Skin of body (tissue), 2 donors: ENCODE measurements around the gene C1orf56. TPM values are rescaled to one million over a fixed set of nuclear protein-coding genes. Genes with fewer than 3 reads are reported as not detected.

Experiments used
- DNase-seq: peaks from one replicate; lab custom pipeline; 2025; lab: John Stamatoyannopoulos, UW
- total RNA-seq: library from RNA; depleted of rRNA; stranded (reverse); fragments of >200 nt; gene quantifications from one replicate; pipeline ENCODE4 v1.2.3, GENCODE V29; 2014

Gene C1orf56, protein sequence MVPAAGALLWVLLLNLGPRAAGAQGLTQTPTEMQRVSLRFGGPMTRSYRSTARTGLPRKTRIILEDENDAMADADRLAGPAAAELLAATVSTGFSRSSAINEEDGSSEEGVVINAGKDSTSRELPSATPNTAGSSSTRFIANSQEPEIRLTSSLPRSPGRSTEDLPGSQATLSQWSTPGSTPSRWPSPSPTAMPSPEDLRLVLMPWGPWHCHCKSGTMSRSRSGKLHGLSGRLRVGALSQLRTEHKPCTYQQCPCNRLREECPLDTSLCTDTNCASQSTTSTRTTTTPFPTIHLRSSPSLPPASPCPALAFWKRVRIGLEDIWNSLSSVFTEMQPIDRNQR
- total RNA-seq: 1.8 TPM

DNA sequence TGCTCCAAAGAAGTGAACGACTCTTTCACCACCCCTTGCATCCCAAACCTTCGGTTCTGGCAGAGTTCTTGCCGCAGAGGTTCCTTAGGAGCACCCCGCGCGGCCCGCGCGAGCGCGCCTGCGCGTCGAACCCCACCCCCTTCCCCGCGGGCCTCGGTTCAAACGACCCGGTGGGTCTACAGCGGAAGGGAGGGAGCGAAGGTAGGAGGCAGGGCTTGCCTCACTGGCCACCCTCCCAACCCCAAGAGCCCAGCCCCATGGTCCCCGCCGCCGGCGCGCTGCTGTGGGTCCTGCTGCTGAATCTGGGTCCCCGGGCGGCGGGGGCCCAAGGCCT is at the start of gene C1orf56:
Gene C1orf56 (plus strand): TSS at position 161 of the 334 bp plus-strand sequence. CDS start 97 bp downstream, at position 258.
- DNase-seq: peak; percentile 35

DNA sequence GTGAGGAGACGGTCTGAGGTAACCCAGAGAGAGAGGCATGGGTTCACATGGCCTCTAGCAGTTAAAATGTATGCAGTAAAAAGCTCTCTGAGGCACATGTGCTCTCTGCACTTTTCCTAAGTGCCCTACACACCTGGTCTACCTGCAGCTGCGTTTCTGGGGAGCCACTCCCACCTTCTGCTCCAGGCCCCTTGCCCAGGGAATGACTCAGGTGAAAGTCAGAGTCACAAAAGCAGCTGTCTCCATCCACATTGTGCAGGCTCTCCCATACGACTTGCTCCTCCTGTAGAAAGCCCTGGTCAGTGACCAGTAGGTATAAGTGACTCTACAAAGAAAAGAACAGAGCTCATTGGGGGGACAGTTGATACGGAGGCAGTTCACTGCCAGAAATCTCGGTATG is 49.6 kb upstream of the C1orf56 start:
- no peak for DNase-seq

DNA sequence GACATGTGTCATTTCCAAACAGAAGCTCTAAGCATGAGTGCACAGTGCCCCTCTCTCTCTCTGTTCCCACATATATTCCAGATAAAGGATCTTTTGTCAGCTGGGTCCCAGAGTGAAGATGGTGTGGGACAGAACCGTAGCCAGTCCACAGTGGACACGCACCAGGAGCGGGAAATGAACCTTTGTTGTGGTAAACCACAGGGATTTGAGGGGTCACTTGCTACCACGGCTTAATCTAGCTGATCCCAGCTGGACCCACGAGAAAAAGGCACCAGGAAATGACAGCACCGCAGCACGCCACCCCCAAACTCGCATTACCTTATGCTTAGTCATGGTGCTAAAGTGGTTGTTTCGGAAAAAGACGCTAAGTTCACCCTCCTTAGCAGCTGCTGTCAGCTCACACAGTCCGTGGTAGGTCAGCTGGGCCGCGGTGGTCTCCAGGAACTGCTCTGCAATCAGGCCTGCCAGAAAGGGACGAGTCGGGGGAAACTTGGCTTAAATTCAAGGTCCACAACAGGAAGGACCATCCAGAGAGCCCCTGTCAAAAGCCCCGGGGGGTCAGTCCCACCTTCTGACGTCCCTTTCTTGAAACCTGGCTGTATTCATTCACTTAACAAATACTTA is 48.4 kb upstream of the C1orf56 start:
- DNase-seq: no peak

DNA sequence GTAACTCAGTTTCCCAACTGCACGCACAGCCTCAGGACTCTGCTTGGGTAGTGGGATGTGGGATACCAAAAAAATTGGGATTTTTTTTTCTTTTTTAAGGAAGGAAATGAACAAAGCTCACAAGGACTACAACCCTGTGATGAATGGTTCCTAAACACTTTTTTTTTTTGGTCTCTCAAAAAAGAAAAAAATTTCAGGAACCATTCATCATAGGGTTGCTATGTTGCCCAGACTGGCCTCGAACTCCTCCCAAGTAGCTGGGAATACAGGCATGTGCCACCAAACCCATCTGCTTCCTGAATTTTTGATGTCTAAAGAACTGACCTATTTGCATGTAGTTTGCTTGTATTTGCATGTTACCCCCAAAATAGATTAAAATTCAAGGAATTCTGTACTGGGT is 47.6 kb upstream of the C1orf56 start:
- DNase-seq: no peak

DNA sequence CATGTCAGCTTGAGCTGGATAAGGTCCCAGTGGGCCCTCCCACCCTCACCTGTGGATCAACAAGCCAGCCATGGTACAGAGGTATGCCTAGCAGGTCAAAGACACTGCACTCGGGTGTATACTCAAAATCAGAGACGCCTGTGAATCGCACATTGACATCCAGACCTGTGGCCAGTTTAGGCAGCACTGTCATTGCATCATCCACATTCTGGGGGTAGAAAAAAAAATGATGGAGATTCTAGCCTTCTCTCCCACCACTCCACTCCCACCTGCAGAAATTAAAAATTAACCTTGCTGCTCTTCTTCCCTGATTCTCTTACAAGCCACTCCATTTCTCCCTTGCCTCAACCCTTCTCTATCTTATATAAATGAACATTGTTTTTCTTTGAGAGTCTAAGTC is 47.1 kb upstream of the C1orf56 start:
- DNase-seq: no peak

DNA sequence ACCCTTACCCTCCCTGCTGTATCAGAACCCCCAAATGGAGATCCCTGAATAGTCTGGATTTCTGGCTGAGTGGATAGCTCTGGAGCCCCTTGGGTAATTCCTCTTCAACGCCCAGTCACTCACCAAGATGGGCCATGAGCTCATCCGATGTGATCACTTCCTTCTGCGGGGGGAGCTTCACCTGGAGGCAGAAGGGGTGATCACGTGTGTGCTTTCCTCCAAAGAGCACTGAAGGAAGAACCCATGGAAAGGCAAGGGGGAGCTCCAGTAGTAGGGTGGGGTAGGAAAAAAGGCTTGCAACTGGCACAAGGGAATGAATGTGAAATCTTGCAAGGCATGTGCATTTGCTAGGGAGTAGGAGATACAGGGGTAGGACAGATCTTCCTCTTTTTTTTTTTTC is 45.9 kb upstream of the C1orf56 start:
- DNase-seq: no peak

DNA sequence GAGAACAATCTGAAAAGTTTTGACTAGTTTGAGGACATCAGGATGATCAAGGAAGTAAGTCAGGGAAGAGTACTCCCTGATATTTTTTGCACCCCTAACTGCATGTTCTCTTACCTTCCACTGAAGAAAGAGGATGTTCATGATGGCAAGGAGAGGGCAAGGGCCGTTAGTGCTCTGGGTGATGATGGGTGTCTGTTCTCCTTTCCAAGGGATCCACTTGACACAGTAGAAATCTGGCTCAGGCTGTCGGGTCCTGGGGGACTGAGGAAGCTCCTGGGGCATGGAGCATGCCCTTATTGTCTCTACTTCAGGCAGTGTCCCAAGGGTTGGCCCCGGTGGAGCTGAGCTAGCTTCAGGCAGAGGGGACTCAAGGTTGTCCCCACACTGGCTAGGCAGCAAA is 45.5 kb upstream of the C1orf56 start:
- no peak for DNase-seq

DNA sequence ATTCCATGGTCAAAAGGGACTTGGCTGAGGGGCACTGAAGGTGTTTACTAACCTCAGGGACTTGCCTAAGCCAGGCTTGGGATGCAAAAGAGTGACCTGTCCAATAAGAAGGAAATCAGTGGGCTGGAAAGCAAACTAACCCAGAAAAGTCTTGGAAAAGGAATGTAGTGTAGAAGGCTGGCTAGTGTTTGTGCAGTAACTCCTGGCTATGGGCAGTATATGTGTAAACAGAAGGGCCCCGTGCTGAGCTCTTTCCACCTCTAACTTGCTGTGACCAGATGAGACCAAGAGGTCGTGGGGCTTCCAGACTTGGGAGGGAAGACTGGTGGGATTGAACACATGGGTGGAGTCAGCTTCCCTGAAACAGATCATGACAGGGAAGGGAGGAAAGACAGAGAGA is 44.9 kb upstream of the C1orf56 start:
- no peak for DNase-seq

DNA sequence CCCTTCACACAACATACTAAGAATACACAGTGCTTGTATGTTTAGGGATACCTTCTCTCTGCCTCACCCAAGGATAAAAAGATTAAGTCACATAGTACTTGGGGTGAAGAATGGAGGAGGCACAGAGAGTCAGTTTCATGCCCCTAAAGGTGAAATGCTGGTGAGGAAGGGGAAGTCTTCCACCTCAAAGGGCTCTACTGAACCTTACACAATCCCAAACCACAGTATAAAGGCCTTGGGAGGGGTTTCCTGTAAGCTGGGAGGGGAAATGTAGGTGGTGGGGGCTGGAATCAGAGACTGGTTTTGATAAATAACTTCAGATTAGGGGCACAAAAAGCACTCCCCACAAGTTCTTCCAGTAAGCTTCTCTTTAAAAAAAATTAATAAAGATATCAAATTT is 44.4 kb upstream of the C1orf56 start:
- DNase-seq: no peak

DNA sequence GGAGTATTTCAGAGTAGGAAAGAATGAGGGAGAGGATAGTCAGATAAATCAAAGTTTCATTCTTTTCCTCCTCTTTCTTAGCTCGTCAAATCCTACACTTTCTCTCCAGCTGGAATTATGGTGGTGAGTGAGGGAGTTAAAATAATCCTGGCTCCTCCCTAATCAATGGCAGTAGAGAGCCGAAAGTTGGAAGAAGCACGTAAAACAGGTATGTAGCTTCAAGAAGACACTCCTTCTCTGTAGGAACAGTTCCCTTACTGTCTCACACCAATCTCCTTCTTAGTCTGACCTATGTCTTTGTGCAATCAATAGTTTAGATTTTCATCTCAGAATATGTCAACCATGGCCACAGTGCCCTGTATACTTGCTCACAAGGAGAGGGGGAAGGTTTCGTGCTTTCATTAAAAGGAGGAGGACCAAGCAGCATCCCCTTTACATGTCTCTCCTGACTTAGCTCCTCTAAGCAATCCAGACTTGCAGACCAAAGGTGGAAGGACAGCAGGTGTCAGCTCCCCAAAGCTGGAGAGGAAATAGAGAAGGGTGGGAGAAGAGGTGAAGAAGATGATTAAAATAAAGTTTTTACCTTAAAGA is 41.7 kb upstream of the C1orf56 start:
- peak; percentile 56 for DNase-seq

DNA sequence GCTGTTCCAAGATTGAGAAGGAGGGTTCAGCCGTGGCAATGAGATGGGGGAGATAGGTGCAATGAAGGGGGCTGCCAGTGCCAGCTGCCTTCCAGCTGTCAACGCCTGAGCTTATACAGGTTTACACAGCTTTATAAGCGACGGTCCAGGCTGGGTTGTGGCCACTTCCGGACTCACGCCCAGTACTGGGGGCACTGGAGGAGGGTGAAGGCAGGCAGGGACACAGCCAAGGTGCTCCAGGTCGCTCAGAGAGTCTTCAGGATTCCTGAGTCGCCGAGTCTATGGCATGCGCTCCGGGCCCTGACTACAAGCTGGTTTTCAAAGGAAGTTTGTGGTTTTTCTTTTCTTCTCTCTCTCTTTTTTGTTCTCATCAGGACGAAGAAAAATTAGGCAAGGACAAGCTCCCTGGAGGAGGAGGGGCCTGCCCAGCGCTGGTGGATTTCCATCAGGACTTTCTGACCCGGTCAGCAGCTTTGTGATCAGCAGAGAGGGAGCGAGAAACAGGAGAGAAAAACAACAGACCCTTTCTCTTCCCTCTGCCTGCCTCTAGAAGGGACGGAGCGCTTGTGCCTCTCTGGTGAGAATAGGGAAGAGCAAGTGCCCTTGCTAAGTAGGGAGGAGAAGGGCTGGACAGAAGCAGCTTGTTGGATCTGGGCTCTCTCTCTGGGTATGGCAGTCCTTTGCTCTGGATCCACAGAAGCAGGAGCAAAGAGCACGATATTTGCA is 41.1 kb upstream of the C1orf56 start, which contains the start of gene MINDY1:
Gene MINDY1 (minus strand): TSS at position 576 of the 726 bp plus-strand sequence. CDS start 4,285 bp downstream, outside the sequence.
- DNase-seq: peak; percentile 79

DNA sequence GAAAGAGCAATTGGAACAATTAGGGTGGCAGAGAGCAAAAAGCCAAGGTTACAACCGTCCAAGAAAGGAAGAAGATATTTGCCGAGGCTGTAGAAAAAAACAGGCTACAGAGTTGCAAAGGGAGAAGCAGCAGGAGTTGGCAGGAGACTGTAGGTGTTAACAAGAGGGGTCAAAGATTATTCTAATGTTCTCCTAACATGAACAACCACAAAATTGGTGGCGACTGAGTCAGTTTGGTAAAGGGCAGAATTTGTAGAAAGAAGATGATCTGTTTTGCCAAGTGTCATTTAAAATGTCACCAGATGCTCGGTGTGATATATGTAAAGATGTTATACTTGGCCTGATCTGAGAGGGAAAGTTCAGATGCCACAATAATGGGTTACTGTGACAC is 39.7 kb upstream of the C1orf56 start:
- no peak for DNase-seq

DNA sequence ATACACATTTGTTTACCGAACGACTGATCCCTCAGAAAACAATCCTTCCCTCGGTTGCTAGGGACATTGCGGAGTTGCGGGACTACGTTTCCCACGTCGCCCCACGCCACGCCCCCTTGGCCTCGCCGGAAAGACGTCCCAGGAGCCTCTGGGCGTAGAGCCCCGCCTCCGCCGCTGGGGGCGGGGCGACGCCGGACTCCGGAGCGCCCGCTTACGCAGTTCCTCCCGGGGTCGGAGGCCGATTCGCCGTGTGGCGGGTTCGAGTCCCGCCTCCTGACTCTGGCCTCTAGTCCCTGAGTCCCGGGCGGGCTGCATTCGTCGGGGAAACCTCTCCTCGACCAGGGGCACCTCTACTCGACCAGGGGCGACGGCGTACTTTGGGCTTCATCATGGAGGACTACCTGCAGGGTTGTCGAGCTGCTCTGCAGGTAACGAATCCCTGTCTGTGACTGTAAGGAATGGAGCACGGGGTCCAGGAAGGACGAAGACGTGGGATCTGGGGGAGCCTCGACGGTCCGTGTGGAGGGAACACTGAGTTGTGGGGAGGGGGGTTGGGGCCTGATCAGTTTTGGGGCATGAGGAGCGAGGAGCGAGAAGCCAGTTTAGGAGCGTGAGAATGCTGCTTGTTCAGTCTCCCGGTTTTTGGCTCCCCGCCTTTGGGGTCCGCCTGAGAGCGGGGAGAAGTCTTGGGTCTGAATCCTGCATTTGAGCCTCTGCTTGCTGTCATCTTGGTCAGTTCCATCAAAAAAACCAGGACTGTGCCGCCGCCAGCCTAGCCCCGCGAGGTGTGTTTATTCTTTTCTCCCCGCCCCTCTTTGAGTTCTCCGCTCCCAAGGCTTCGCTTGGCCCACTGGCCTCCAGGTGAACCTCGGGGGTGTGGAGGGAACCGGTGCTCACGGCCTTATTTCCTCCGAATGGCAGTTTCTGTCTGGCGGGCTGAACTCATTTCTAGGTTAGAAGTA is 39.0 kb upstream of the C1orf56 start, which contains the start of gene PRUNE1:
Gene PRUNE1 (plus strand): TSS at position 206 of the 962 bp plus-strand sequence. CDS start 184 bp downstream, at position 390.
- DNase-seq: peak; percentile 99

DNA sequence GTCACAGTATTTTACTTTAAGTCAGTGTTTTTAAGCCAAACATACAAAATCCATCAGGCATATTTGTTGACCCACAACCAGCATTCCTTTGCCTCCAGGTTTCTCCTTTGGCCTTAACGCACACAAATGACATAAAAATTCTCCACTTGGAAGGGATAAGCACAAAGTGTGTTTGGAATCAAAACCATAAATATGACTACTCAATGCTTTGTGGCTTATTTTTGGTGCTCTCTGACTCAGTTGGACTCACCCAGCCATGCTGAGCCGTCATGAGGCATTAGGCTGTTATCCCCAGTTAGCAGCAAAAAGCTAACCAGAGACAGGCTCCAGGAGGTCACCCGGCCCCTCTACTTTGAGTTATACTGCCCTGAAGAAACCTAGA is 38.4 kb upstream of the C1orf56 start:
- DNase-seq: no peak

DNA sequence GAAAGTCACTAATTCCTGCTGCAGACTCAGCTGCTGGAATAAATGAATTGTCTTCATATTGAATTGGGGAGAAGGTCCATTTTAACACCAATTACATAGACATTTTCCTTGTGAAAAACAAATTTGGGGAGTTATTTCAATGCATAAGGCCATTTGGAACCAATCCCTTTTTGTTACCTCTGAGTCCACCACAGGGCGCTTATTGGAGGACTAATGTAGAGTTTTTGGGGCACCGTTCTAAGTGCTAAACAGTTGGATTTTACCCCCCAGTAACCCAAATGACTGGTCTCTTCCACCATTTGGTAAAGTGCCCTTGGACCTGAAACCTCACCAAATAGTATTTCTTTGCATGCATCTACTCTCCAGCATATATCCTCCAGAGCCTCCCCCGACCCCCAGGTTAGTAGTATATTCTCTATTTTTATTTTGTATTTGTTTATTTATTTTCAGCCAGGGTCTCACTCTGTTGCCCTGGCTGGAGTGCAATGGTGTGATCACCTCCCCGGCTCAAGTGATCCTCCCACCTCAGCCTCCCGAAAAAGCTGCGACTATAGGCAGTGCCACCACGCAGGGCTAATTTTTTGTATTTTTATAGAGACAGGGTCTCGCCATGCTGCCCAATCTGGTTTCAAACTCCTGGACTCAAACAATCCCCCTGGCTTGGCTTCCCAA is 37.7 kb upstream of the C1orf56 start:
- DNase-seq: no peak

DNA sequence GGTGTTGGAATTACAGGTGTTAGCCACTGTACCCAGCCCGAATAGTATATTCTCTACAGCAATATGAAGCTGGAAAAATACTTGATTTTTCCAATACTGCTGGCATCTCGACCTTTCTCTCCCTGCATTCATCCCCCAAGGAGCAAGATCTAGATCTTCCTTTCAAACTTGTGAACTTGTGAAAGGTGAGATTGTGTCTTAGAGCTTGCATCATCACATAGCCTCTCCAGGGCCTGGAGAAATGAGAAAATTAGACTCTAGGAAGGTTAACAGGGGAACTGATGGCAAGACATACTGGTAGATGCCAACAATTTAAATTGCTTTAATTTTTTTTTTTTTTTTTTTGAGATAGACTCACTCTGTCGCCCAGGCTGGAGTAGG is 37.2 kb upstream of the C1orf56 start:
- DNase-seq: no peak

DNA sequence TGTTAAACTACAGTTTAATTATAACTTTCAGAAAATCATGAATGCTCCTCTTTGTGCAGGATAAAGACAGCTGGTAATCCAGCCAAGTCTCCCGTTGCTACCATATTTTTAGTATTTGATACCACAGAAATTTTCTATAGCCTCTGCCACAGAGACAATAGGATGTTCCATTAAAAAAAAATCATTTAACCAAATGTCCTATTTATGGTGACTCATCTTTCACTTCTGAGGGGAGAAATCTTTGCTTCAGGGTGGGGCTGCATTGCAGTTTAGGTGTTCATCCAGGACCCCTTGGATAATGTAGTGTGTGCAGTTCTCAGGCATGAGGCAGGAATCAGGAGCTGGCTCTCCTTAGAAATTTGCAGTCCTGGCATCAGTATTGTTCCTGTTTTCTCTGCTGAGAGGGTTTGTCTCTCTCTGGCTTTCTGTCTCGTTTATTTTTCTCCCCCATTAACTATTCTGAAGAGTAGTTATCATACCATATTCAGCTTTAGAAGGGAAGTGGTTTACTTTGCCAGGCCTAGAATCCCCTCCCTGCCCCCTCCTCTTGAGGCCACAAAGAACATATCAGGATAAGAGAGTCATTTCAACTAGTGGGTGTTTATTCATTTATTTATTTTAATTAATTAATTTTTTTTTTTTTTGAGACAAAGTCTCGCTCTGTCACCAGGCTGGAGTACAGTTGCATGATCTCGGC is 36.2 kb upstream of the C1orf56 start:
- DNase-seq: no peak

DNA sequence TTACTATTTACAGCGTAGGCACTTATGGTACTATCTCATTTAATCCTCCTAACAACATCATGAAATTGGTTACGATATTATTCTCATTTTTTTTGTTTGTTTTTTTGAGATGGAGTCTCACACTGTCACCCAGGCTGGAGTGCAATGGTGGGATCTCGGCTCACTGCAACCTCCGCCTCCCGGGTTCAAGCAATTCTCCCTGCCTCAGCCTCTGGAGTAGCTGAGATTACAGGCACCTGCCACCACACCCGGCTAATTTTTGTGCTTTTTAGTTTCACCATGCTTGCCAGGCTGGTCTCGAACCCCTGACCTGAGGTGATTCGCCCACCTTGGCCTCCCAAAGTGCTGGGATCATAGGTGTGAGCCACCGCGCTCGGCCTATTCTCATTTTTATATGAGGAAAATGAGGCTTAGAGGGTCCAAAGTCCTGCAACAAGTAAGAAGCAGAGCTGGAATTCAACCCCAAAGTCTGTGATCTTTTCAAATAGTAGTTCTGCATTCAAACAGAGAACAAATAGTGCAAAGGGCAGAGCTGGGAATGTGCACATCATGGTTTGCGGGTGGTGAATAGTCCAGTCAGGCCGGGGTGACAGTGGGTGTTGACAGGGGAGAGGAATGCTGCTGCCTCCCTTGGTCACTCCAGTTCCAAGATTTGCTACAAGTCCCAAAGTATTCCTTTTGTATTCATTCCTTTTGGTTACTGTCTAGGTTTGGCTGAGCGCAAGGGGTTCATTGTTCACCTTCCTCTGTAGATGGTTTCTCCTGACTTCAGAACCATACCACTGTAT is 34.7 kb upstream of the C1orf56 start:
- DNase-seq: no peak

DNA sequence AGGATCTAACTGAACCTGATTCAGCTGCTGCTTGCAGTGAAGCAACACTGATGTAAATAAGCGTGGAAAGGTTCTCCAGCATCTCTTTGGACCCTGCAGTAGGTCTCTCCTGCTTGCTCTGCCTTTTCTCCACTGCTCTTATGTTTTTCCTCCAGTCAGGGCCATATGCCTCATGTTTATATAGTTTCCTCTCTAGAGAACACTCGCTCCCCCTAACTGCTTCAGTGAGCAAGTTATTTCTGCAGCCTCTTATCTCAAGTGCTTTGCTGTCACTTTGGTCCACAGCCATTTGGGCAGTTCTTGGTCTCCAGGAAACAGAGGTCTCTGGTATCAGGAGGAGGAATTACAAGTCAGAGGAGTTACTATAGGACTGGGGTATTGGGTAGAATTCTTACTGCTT is 34.0 kb upstream of the C1orf56 start:
- no peak for DNase-seq
